ENCODE data around the gene EEF1A1.
"Not testable (repeated sequence)": the region's sequence is repeated elsewhere in the genome, so short reads cannot be mapped to it uniquely, and the experiment has no call there.

- TF ChIP-seq EZH2phosphoT487 (IDR thresholded peaks at IDR 0.05; ENCODE audit: insufficient read depth, low read depth); EZH2 (IDR thresholded peaks at IDR 0.05; ENCODE audit: insufficient read depth, poor library complexity, severe bottlenecking): not testable (repeated sequence)
Measured at GRCh38 chr6:73518100-73518981, 2.5 kb downstream of the EEF1A1 start.
